ENCODE measurements around the gene DLEU7. TPM values are rescaled to one million over a fixed set of nuclear protein-coding genes. Genes with fewer than 3 reads are reported as not detected.

DLEU7 gene
- total RNA-seq, 1 donor: not detected

DNA sequence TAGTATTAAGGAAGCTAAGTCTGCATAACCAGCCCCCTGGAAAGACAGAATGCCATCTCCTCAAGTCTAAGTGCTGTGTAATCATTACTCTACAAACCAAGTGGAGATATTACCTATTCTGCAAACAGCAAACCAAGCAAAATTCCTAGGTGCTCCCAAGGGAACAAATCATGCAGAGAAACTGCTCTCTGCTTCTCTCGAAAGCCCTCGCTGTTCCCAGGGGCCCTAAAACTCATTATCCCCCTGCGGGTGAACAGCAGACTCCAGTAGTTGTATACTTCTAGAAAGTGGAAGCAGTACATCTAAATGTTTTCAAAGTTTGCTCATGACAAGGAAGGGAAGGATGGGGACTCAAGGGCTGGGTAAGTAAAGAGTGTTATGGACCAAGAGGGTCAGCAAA lies 3.2 kb downstream of the DLEU7 start:
- Histone ChIP-seq H3K27ac (ENCODE audit: low read depth, low read length) (no peak overlapping the region), H4K20me1 (ENCODE audit: insufficient read depth, low read length) (no peaks in the 10 kb centered on the region), H3K4me3 (ENCODE audit: insufficient read depth, low read length) (no peak overlapping the region), H3K9me3 (ENCODE audit: low read depth, low read length) (no peaks in the 10 kb centered on the region), H3K4me1 (ENCODE audit: insufficient read depth, low read length) (no peaks in the 10 kb centered on the region), H3K27me3 (ENCODE audit: insufficient read depth, low read length) (no peaks in the 10 kb centered on the region), H3K4me2 (ENCODE audit: insufficient read depth, low read length) (no peak overlapping the region), H3K79me2 (ENCODE audit: insufficient read depth, low read length) (no peaks in the 10 kb centered on the region), H3K36me3 (ENCODE audit: insufficient read depth, low read length) (no peaks in the 10 kb centered on the region), H2AFZ (ENCODE audit: low read length) (no peak overlapping the region)
- no peak for DNase-seq (ENCODE audit: insufficient read length, low spot score, missing footprints)
- TF ChIP-seq, protein P1, sequence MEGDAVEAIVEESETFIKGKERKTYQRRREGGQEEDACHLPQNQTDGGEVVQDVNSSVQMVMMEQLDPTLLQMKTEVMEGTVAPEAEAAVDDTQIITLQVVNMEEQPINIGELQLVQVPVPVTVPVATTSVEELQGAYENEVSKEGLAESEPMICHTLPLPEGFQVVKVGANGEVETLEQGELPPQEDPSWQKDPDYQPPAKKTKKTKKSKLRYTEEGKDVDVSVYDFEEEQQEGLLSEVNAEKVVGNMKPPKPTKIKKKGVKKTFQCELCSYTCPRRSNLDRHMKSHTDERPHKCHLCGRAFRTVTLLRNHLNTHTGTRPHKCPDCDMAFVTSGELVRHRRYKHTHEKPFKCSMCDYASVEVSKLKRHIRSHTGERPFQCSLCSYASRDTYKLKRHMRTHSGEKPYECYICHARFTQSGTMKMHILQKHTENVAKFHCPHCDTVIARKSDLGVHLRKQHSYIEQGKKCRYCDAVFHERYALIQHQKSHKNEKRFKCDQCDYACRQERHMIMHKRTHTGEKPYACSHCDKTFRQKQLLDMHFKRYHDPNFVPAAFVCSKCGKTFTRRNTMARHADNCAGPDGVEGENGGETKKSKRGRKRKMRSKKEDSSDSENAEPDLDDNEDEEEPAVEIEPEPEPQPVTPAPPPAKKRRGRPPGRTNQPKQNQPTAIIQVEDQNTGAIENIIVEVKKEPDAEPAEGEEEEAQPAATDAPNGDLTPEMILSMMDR (IDR thresholded peaks at IDR 0.05; ENCODE audit: extremely low read depth, low read depth, low read length): no peak

DNA sequence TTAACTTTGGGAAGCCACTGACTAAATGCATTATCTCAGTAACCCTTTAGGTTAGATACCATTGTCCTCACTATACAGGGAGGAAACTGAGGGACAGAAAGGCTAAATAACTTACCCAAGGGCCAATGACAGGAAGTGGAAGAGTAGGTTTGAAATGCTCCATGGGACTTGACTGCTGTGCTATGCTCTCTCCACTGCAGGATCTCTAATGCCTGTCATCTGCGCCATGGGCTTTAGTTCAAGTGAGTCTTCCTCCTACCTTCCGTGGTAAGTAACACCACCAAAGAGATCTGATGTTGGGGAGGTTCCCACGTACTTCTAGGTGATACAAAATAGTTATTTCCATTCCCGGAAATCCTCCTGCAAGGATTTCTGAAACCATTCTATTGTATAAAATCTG lies 3.7 kb downstream of the DLEU7 start:
- Histone ChIP-seq H3K4me2 (ENCODE audit: insufficient read depth, low read length) (no peak overlapping the region), H3K79me2 (ENCODE audit: insufficient read depth, low read length) (no peaks in the 10 kb centered on the region), H3K9me3 (ENCODE audit: low read depth, low read length) (no peaks in the 10 kb centered on the region), H3K4me3 (ENCODE audit: insufficient read depth, low read length) (no peak overlapping the region), H3K27ac (ENCODE audit: low read depth, low read length) (no peak overlapping the region), H3K27me3 (ENCODE audit: insufficient read depth, low read length) (no peaks in the 10 kb centered on the region), H2AFZ (ENCODE audit: low read length) (no peak overlapping the region), H4K20me1 (ENCODE audit: insufficient read depth, low read length) (no peaks in the 10 kb centered on the region), H3K4me1 (ENCODE audit: insufficient read depth, low read length) (no peaks in the 10 kb centered on the region), H3K36me3 (ENCODE audit: insufficient read depth, low read length) (no peaks in the 10 kb centered on the region)
- TF ChIP-seq, protein P1 (IDR thresholded peaks at IDR 0.05; ENCODE audit: extremely low read depth, low read depth, low read length): no peak
- no peak for DNase-seq (ENCODE audit: insufficient read length, low spot score, missing footprints)

DNA sequence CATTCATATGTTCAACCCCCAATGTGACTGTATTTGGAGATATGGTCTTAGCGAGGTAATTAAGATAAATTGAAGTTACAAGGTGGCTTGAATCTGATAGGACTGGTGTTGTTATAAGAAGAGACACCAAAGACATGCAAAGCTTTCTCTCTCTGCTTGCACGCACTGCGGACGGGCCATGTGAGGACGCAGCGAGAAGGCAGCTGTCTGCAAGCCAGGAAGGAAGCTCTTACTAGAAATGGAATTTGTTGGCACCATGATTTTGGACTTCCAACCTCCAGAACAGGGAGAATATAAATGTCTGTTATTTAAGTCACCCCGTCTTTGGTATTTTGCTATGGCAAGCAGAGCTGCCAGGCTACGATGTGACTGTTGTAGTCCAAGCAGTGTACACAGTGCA lies 4.8 kb downstream of the DLEU7 start:
- no peaks in the 10 kb centered on the region for H3K79me2 ChIP-seq (ENCODE audit: insufficient read depth, low read length)
- H3K27me3 ChIP-seq (ENCODE audit: insufficient read depth, low read length): no peaks in the 10 kb centered on the region
- H3K36me3 ChIP-seq (ENCODE audit: insufficient read depth, low read length): no peaks in the 10 kb centered on the region
- no peak overlapping the region for H2AFZ ChIP-seq (ENCODE audit: low read length)
- H3K4me2 ChIP-seq (ENCODE audit: insufficient read depth, low read length): no peak overlapping the region
- no peak overlapping the region for H3K27ac ChIP-seq (ENCODE audit: low read depth, low read length)
- no peak overlapping the region for H3K4me3 ChIP-seq (ENCODE audit: insufficient read depth, low read length)
- TF ChIP-seq, protein P1 (IDR thresholded peaks at IDR 0.05; ENCODE audit: extremely low read depth, low read depth, low read length): no peak
- no peaks in the 10 kb centered on the region for H3K4me1 ChIP-seq (ENCODE audit: insufficient read depth, low read length)
- no peaks in the 10 kb centered on the region for H3K9me3 ChIP-seq (ENCODE audit: low read depth, low read length)
- H4K20me1 ChIP-seq (ENCODE audit: insufficient read depth, low read length): no peaks in the 10 kb centered on the region
- no peak for DNase-seq (ENCODE audit: insufficient read length, low spot score, missing footprints)

DNA sequence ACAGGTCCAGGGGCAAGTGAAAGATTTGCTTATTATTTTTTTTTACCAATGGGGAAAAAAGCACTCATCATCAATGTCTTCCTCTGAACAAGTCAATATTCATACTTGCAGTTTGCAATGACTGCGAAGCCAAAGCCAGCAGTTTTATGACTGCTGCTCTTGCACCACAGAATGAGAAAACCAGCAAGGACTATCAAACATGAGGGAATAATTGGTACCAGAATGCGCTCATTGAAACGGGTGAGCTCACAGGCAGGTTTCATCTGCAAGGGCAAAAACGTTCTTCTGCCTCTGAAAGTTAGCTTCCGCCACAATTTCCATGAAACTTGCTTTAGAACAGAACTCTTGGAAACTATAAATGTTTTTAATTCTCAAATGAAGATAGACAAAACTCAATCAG lies 5.5 kb downstream of the DLEU7 start:
- no peak for DNase-seq (ENCODE audit: insufficient read length, low spot score, missing footprints)

More for the DNA sequence above, 5.5 kb downstream of the DLEU7 start:
- Histone ChIP-seq H3K27me3 (ENCODE audit: insufficient read depth, low read length) (no peaks in the 10 kb centered on the region), H3K27ac (ENCODE audit: low read depth, low read length) (no peak overlapping the region), H2AFZ (ENCODE audit: low read length) (no peak overlapping the region), H4K20me1 (ENCODE audit: insufficient read depth, low read length) (no peaks in the 10 kb centered on the region), H3K79me2 (ENCODE audit: insufficient read depth, low read length) (no peaks in the 10 kb centered on the region), H3K4me1 (ENCODE audit: insufficient read depth, low read length) (no peaks in the 10 kb centered on the region), H3K4me3 (ENCODE audit: insufficient read depth, low read length) (no peak overlapping the region), H3K9me3 (ENCODE audit: low read depth, low read length) (no peaks in the 10 kb centered on the region), H3K36me3 (ENCODE audit: insufficient read depth, low read length) (no peaks in the 10 kb centered on the region), H3K4me2 (ENCODE audit: insufficient read depth, low read length) (no peak overlapping the region)
- TF ChIP-seq, protein P1 (IDR thresholded peaks at IDR 0.05; ENCODE audit: extremely low read depth, low read depth, low read length): no peak

Measured in osteoblast (primary cell).